Measurements from ENCODE around the gene PSME1.

- no peak for TF ChIP-seq CTCF (IDR thresholded peaks at IDR 0.05)
- no peak for TF ChIP-seq POLR2A (IDR thresholded peaks at IDR 0.05)
Measured at GRCh38 chr14:24122416-24122815, 13.6 kb upstream of the PSME1 start.
